ENCODE results near the gene EPS15. TPM values are rescaled to one million over a fixed set of nuclear protein-coding genes. Genes with fewer than 3 reads are reported as not detected.

Gene EPS15
- total and polyA plus RNA-seq, 9 of the 15 experiments (the other 6 are each of a cell fraction or from before 2014, with no cell fraction given): 23.1 to 69.0 (median 41.7) TPM

DNA sequence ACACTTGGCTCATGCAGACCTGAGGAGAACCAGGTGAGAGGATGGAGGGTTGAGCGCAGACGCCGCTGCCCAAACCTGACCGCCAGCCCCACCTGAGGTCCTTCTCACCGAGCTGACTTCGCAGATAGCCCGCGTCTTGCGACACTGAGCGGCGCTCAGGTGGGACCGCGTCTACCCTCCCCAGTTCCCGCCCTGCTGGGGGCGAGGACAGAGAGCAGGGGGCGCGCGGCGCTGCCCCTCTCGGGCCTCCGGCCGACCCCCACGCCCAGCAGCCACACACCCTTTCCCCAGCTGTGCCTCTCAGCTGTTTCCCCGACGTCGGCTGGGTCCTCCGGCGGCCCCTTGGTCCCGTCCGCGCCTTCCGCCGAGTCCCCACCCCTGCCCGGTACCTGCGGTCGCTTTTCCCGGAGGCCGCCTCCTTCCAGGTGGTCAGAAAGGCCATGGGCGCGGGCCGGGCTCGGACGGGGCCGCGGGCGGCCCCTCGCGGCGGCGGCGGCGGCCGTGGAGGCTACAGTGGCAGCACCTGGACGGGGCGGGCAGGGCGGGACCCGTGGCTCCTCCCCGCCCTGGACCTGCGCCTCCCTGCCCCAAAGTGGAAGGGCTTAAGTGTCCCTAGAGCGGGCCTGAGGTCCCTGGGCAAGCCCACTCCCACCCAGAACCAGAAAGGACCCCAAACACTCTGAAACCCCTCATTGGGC is 174.3 kb downstream of the EPS15 start (continued):
- TF ChIP-seq SMARCC2 (IDR thresholded peaks at IDR 0.05; ENCODE audit: low read depth): no peak
- TF ChIP-seq ATF7 (IDR thresholded peaks at IDR 0.05): no peak
- no peak for TF ChIP-seq HMG20B (CRISPR knock-in tag; IDR thresholded peaks at IDR 0.05)
- TF ChIP-seq ZNF695 (CRISPR knock-in tag; IDR thresholded peaks at IDR 0.05): no peak
- TF ChIP-seq TAF15 (IDR thresholded peaks at IDR 0.05; ENCODE audit: low read depth, low read length): no peak
- TF ChIP-seq ZNF830 (CRISPR knock-in tag; IDR thresholded peaks at IDR 0.05): no peak
- TF ChIP-seq, protein P1, sequence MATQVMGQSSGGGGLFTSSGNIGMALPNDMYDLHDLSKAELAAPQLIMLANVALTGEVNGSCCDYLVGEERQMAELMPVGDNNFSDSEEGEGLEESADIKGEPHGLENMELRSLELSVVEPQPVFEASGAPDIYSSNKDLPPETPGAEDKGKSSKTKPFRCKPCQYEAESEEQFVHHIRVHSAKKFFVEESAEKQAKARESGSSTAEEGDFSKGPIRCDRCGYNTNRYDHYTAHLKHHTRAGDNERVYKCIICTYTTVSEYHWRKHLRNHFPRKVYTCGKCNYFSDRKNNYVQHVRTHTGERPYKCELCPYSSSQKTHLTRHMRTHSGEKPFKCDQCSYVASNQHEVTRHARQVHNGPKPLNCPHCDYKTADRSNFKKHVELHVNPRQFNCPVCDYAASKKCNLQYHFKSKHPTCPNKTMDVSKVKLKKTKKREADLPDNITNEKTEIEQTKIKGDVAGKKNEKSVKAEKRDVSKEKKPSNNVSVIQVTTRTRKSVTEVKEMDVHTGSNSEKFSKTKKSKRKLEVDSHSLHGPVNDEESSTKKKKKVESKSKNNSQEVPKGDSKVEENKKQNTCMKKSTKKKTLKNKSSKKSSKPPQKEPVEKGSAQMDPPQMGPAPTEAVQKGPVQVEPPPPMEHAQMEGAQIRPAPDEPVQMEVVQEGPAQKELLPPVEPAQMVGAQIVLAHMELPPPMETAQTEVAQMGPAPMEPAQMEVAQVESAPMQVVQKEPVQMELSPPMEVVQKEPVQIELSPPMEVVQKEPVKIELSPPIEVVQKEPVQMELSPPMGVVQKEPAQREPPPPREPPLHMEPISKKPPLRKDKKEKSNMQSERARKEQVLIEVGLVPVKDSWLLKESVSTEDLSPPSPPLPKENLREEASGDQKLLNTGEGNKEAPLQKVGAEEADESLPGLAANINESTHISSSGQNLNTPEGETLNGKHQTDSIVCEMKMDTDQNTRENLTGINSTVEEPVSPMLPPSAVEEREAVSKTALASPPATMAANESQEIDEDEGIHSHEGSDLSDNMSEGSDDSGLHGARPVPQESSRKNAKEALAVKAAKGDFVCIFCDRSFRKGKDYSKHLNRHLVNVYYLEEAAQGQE (IDR thresholded peaks at IDR 0.05; ENCODE audit: borderline replicate concordance): peak; percentile 23; the same call in 1 of the 2 replicates
- TF ChIP-seq, protein P1 (CRISPR knock-in tag; IDR thresholded peaks at IDR 0.05; ENCODE audit: low read depth): no peak
- TF ChIP-seq ETS1 (conservative IDR thresholded peaks at IDR 0.05; ENCODE audit: control insufficient read depth, low read depth, low read length): 0 out of 2 replicates have a peak, but pooled peaks have one; percentile 34
- TF ChIP-seq EHMT2 (IDR thresholded peaks at IDR 0.05): no peak
- no peak for TF ChIP-seq COPS2 (conservative IDR thresholded peaks at IDR 0.05)
- TF ChIP-seq NFRKB (IDR thresholded peaks at IDR 0.05; ENCODE audit: low read depth): no peak
- TF ChIP-seq IRF2 (CRISPR knock-in tag; IDR thresholded peaks at IDR 0.05): no peak
- TF ChIP-seq NFE2 (IDR thresholded peaks at IDR 0.05; ENCODE audit: low read depth): no peak

Measured in K562 (cell line).